ENCODE data around the gene ARFIP1.

DNA sequence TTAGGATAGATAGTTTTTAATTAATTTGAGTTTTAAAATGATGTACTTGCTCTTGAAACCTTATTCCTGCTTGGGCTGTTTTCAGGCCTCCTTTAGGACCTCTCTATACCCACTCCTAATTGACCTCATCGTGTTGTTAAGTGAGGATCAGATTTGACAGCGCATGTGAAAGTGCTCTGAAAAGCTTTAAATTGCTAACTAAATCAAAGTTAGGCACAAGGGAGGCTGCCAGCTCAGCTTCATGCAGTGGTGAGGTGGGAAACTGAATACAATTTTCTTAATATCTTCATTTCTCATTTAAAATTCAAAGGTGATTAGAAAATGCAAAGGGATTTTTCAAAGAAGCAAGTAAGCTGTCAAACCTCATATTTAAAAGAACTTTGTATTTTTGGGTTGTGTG is 176.4 kb downstream of the ARFIP1 start:
- TF ChIP-seq, protein P1, sequence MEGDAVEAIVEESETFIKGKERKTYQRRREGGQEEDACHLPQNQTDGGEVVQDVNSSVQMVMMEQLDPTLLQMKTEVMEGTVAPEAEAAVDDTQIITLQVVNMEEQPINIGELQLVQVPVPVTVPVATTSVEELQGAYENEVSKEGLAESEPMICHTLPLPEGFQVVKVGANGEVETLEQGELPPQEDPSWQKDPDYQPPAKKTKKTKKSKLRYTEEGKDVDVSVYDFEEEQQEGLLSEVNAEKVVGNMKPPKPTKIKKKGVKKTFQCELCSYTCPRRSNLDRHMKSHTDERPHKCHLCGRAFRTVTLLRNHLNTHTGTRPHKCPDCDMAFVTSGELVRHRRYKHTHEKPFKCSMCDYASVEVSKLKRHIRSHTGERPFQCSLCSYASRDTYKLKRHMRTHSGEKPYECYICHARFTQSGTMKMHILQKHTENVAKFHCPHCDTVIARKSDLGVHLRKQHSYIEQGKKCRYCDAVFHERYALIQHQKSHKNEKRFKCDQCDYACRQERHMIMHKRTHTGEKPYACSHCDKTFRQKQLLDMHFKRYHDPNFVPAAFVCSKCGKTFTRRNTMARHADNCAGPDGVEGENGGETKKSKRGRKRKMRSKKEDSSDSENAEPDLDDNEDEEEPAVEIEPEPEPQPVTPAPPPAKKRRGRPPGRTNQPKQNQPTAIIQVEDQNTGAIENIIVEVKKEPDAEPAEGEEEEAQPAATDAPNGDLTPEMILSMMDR (IDR thresholded peaks at IDR 0.05; ENCODE audit: control extremely low read depth in 1 of 3, insufficient read depth in 1 of 3, low read depth in 1 of 3, low read length in 3 of 3), result no peak
- TF ChIP-seq GABPA (IDR thresholded peaks at IDR 0.05; ENCODE audit: borderline replicate concordance, insufficient read depth, low read length) (no peak), SRF (IDR thresholded peaks at IDR 0.05; ENCODE audit: low read depth, low read length) (no peak)
